A549 (cell line): ENCODE results near the gene NDUFS8. TPM values are rescaled to one million over a fixed set of nuclear protein-coding genes. Genes with fewer than 3 reads are reported as not detected.

Experiments
- ATAC-seq, 2 experiments: fragments of 200-7000 bp in 1 of 2; fragments of >200 bp in 1 of 2; cut with Nextera tagmentation in 1 of 2; cut with Tn5 transposase in 1 of 2; 3 replicates each; pipeline versions ENCODE4 v1.8.0 to v1.9.1; 2018 to 2020; ENCODE audit warnings: mild to moderate bottlenecking in 1 of 2, moderate library complexity in 1 of 2
- CTCF ChIA-PET: fragments of 300-600 bp; sonication (Branson Sonifier 250); formaldehyde crosslinking; extraction: SDS; loops from one replicate; lab custom pipeline; 2021; ENCODE audit warnings: antibody characterized with exemption, inconsistent platforms; lab: Yijun Ruan, JAX
- POLR2A ChIA-PET: fragments of 350-600 bp; formaldehyde crosslinking; extraction: SDS; loops from one replicate; lab custom pipeline; 2021; ENCODE audit warnings: antibody characterized with exemption, inconsistent platforms; lab: Yijun Ruan, JAX
- DNase-seq, 2 experiments: peaks; one replicate each; pipeline versions ENCODE4 v3.0.0 to v3.0.0-alpha.2; 2011 to 2016; ENCODE audit warnings: low read depth in 1 of 2, low spot score in 1 of 2
- FAIRE-seq: peaks from 2 replicates; lab custom pipeline; 2011; peaks lifted over from hg19 to GRCh38; lab: Jason Lieb, UNC
- H3K27ac ChIP-seq, 2 experiments: fragments of >200 bp; sonication (Bioruptor Twin); formaldehyde crosslinking; 3 replicates each; pipeline ENCODE4 v1.5.1; 2016 to 2017
- H3K4me1 ChIP-seq: fragments of >200 bp; sonication (Bioruptor Twin); formaldehyde crosslinking; 3 replicates; pipeline ENCODE4 v1.6.1; 2016
- H3K4me2 ChIP-seq: fragments of >200 bp; sonication (Bioruptor Twin); formaldehyde crosslinking; 3 replicates; pipeline ENCODE4 v1.6.1; 2016
- H3K4me3 ChIP-seq: fragments of >200 bp; sonication (Bioruptor Twin); formaldehyde crosslinking; 3 replicates; pipeline ENCODE4 v1.5.1; 2016
- H3K9me3 ChIP-seq: fragments of >200 bp; sonication (Bioruptor Twin); formaldehyde crosslinking; 3 replicates; pipeline ENCODE4 v1.6.1; 2016
- CBX8 ChIP-seq: fragments of 200-600 bp; sonication (generic); IDR thresholded peaks from 2 replicates; pipeline ENCODE4 v1.6.1; 2016
- CEBPB ChIP-seq, 2 experiments: fragments of >200 bp in 1 of 2; sonication (Bioruptor Twin) in 1 of 2; formaldehyde crosslinking in 1 of 2; IDR thresholded peaks; 2 replicates each; pipeline ENCODE4 v1.6.1; 2012 to 2016
- CHD2 ChIP-seq: fragments of 150-350 bp; IDR thresholded peaks from 2 replicates; pipeline ENCODE4 v1.6.1; 2014; ENCODE audit warnings: low read length; ENCODE audit not compliant: partially characterized antibody
- CTCF ChIP-seq: fragments of >200 bp; sonication (Bioruptor Twin); formaldehyde crosslinking; IDR thresholded peaks from 3 replicates; pipeline ENCODE4 v1.5.1; 2016
- EHF ChIP-seq: fragments of 250-450 bp; sonication (Bioruptor Pico); IDR thresholded peaks from 2 replicates; pipeline ENCODE4 v1.5.0; 2020; ENCODE audit warnings: mild to moderate bottlenecking
- EHMT2 ChIP-seq: fragments of 200-600 bp; sonication (generic); IDR thresholded peaks from 2 replicates; pipeline ENCODE4 v1.6.1; 2016; ENCODE audit warnings: antibody characterized with exemption, low read depth, mild to moderate bottlenecking, moderate library complexity
- FOSL2 ChIP-seq, 2 experiments: fragments of 450-650 bp in 1 of 2; fragments of >200 bp in 1 of 2; sonication (Bioruptor Twin) in 1 of 2; formaldehyde crosslinking; IDR thresholded peaks; 2 replicates each; pipeline versions ENCODE4 v1.5.0 to v1.6.1; 2016 to 2020; ENCODE audit warnings: mild to moderate bottlenecking in 1 of 2, moderate library complexity in 1 of 2
- GATA3 ChIP-seq: IDR thresholded peaks from 2 replicates; pipeline ENCODE4 v1.6.1; 2012; ENCODE audit warnings: borderline replicate concordance
- HEYL ChIP-seq: fragments of 250-450 bp; sonication (Bioruptor Pico); IDR thresholded peaks from 2 replicates; pipeline ENCODE4 v1.8.0; 2021; ENCODE audit warnings: mild to moderate bottlenecking, moderate library complexity
- JUNB ChIP-seq: fragments of >200 bp; sonication (Bioruptor Twin); formaldehyde crosslinking; IDR thresholded peaks from 2 replicates; pipeline ENCODE4 v1.6.1; 2016
- MAZ ChIP-seq: fragments of 150-350 bp; IDR thresholded peaks from 2 replicates; pipeline ENCODE4 v1.6.1; 2014; ENCODE audit warnings: antibody characterized with exemption, low read depth, low read length, borderline replicate concordance
- NPAS2 ChIP-seq: fragments of 250-450 bp; sonication (Bioruptor Pico); IDR thresholded peaks from 2 replicates; pipeline ENCODE4 v1.8.0; 2022; ENCODE audit warnings: mild to moderate bottlenecking, moderate library complexity, borderline replicate concordance
- NR3C1 ChIP-seq: fragments of >200 bp; sonication (Bioruptor Twin); formaldehyde crosslinking; IDR thresholded peaks from 3 replicates; pipeline ENCODE4 v1.6.1; 2017
- POLR2A ChIP-seq: IDR thresholded peaks from 2 replicates; pipeline ENCODE4 v1.6.1; 2012; ENCODE audit warnings: mild to moderate bottlenecking, low read length
- POLR2AphosphoS2 ChIP-seq: conservative IDR thresholded peaks from 2 replicates; pipeline ENCODE4 v1.6.1; 2012; ENCODE audit warnings: low read length, improper control_type of control experiment, inconsistent platforms
- RAD21 ChIP-seq, 2 experiments: fragments of >200 bp in 1 of 2; sonication (Bioruptor Twin) in 1 of 2; formaldehyde crosslinking in 1 of 2; IDR thresholded peaks in 1 of 2; conservative IDR thresholded peaks in 1 of 2; 2 replicates in 1 of 2; 3 replicates in 1 of 2; pipeline ENCODE4 v1.6.1; 2012 to 2018; ENCODE audit warnings: inconsistent platforms in 1 of 2
- RCOR1 ChIP-seq: fragments of 150-350 bp; IDR thresholded peaks from 2 replicates; pipeline ENCODE4 v1.6.1; 2014; ENCODE audit warnings: antibody characterized with exemption, low read length, low read depth
- RFX5 ChIP-seq: fragments of 450-650 bp; IDR thresholded peaks from 2 replicates; pipeline ENCODE4 v1.7.1; 2014; ENCODE audit warnings: antibody characterized with exemption, mild to moderate bottlenecking, moderate library complexity
- SMC3 ChIP-seq: fragments of >200 bp; sonication (Bioruptor Twin); formaldehyde crosslinking; IDR thresholded peaks from 3 replicates; pipeline ENCODE4 v1.6.1; 2018; ENCODE audit warnings: inconsistent platforms
- SREBF2 ChIP-seq: fragments of 450-650 bp; IDR thresholded peaks from 2 replicates; pipeline ENCODE4 v1.6.1; 2014; ENCODE audit warnings: mild to moderate bottlenecking, moderate library complexity
- TP53 ChIP-seq: fragments of 250-450 bp; sonication (Bioruptor Pico); IDR thresholded peaks from 2 replicates; pipeline ENCODE4 v1.5.0; 2021; ENCODE audit warnings: mild to moderate bottlenecking, moderate library complexity
- USF2 ChIP-seq: fragments of 450-650 bp; IDR thresholded peaks from 2 replicates; pipeline ENCODE4 v1.6.1; 2014; ENCODE audit warnings: antibody characterized with exemption
- ZFP36 ChIP-seq: fragments of 450-650 bp; IDR thresholded peaks from 2 replicates; pipeline ENCODE4 v1.6.1; 2014; ENCODE audit warnings: borderline replicate concordance; ENCODE audit not compliant: partially characterized antibody
- ZNF302 ChIP-seq: fragments of 250-450 bp; sonication (Bioruptor Pico); IDR thresholded peaks from 2 replicates; pipeline ENCODE4 v1.9.0; 2021; ENCODE audit warnings: inconsistent platforms, mild to moderate bottlenecking, moderate library complexity
- WGBS: methylation state at CpG from one replicate; pipeline ENCODE4 v1.1.6; 2017; ENCODE audit errors: missing lambda C conversion rate; 5-methylcytosine and 5-hydroxymethylcytosine counted together
- polyA plus RNA-seq, 4 experiments: library from polyadenylated mRNA; depleted of rRNA in 3 of 4; stranded (reverse); fragments of >200 nt; fragmentation: RNase III in 1 of 4; extraction: RNeasy Plus Mini Kit Qiagen cat#74134 plus additional on column Dnase treatment in 1 of 4; gene quantifications; 2 replicates in 3 of 4; 3 replicates in 1 of 4; pipeline ENCODE4 v1.2.3, GENCODE V29; 2011 to 2017

Gene NDUFS8
- polyA plus RNA-seq, 2 of the 4 experiments (the other 2 are of a cell fraction): 71.0 to 298 TPM

- H3K4me3 ChIP-seq: no peak overlapping the region
- peaks cover 28% of the 10 kb centered on the region for H3K4me1 ChIP-seq
- H3K27ac ChIP-seq: no peak overlapping the region
- WGBS: 95% methylated on average over 5 of the region's 5 CpGs
- ChIA-PET CTCF (interaction anchor here (0.5 to 1.5 kb wide), 4 partner anchors 22 to 291 kb away, joined by 3 to 5 read pairs (median 3); no protein-coding TSS in a partner anchor), POLR2A (interaction anchor here (1.3 kb wide), 1 partner anchor 11 kb away, joined by 4 read pairs; the partner anchor contains the start of gene ALDH3B1)
- no peak for FAIRE-seq
- ATAC-seq: no peak
- H3K9me3 ChIP-seq: no peaks in the 10 kb centered on the region
- TF ChIP-seq EHMT2: no peak
- no peak for TF ChIP-seq MAZ
- no peak for TF ChIP-seq NR3C1
- TF ChIP-seq USF2: no peak
- no peak for TF ChIP-seq SREBF2
- TF ChIP-seq JUNB: no peak
- no peak for TF ChIP-seq ZNF302 (CRISPR knock-in tag)
- no peak for TF ChIP-seq CBX8
- TF ChIP-seq RFX5: no peak
- TF ChIP-seq EHF (CRISPR knock-in tag): no peak
- no peak for TF ChIP-seq RCOR1
- no peak for TF ChIP-seq CTCF
- TF ChIP-seq ZFP36: no peak
- no peak for DNase-seq
- no peak overlapping the region for H3K4me2 ChIP-seq
Observed at GRCh38 chr11:67999704-68000103, 30.8 kb upstream of the NDUFS8 start.

GRCh38 chr11:68002575-68002937, 27.9 kb upstream of the NDUFS8 start:
- WGBS: 62% methylated on average over 9 of the region's 9 CpGs
- Histone ChIP-seq H3K4me1 (peaks cover 30% of the 10 kb centered on the region), H3K9me3 (no peaks in the 10 kb centered on the region), H3K4me2 (peak overlapping the region; percentile 97), H3K27ac (peak overlapping the region; percentile 29 to 99; a peak in 4 of 6 replicates), H3K4me3 (peak overlapping the region; percentile 97)
- ATAC-seq: no peak
- no peak for FAIRE-seq
- POLR2A ChIA-PET: interaction anchor here (1.0 to 1.6 kb wide), 2 partner anchors 10 to 12 kb away, joined by 6 to 7 read pairs; no protein-coding TSS in a partner anchor
- TF ChIP-seq ZNF302 (CRISPR knock-in tag) (no peak), FOSL2 (IDR thresholded peaks at IDR 0.05) (no peak), FOSL2 (CRISPR knock-in tag; IDR thresholded peaks at IDR 0.05) (no peak), CHD2 (no peak), NPAS2 (CRISPR knock-in tag) (no peak), SMC3 (no peak), POLR2AphosphoS2 (no peak), CEBPB (IDR thresholded peaks at IDR 0.05) (no peak), RAD21 (conservative IDR thresholded peaks at IDR 0.05 in 1 of 2, IDR thresholded peaks at IDR 0.05 in 1 of 2) (no peak), POLR2A (no peak), GATA3 (no peak), HEYL (CRISPR knock-in tag) (no peak), ZFP36 (no peak), TP53 (no peak)
- no peak for DNase-seq
- CTCF ChIA-PET: interaction anchor here (0.9 to 10.7 kb wide), 4 partner anchors 9 to 206 kb away, joined by 3 to 204 read pairs (median 4); no protein-coding TSS in a partner anchor
